GM13977 (cell line): Measurements from ENCODE around the gene DCXR.

Experiments used
- DNase-seq: peaks from one replicate; pipeline ENCODE4 v3.0.0; 2012; ENCODE audit warnings: low spot score
- in situ Hi-C: fragments of 300-500 bp; cut with MboI; formaldehyde crosslinking; loops from one replicate; pipeline ENCODE4 v1.12.0; 2022; ENCODE audit warnings: low sequenced_read_pairs, low pct_unique_long_range_greater_than_20kb, mixed read lengths, inconsistent platforms; ENCODE audit not compliant: unreplicated experiment
- TF ChIP-seq, protein P1 (sequence below): IDR thresholded peaks from 2 replicates; pipeline ENCODE4 v1.5.1; 2012; ENCODE audit warnings: mild to moderate bottlenecking, control low read depth; ENCODE audit not compliant: insufficient read depth; ENCODE audit errors: extremely low read depth, missing control alignments

Gene DCXR

DNA sequence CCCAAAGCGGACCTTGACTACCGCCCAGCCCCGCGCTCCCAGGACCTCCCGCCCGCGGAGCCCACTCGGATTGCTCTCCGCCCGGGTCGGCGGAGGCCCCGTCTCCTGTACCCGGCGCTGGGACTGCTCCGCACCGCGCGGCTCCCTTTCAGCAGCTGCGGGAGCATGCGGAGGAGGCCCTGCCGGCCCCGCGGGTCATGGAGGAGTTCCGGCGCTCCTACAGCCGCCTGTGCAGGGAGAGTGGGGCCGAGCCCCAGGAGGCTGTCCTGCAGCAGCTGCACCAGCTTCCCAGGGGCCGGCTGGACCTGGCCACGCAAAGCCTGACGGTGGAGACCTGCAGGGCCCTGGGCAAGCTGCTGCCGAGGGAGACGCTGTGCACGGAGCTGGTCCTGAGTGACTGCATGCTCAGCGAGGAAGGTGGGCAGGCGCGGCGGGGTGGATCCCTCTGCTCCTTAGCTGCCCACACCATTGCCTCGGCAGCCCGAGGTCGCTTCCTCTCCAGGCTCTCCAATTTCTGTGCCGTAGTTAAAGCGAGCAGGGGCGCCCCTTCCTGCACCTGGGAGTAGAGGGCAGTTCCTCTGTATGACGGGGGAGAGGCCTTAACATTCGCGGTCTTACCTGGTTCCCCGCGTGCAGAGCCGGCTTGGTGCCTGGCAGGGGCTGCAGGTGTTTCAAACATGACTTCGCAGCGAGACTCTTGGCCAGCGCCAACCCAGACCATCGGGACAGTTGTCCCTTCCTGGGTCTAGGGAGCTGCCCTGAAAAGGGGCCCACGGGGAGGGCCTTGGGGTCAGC, 13.9 kb downstream of the DCXR start:
- TF ChIP-seq, protein P1, sequence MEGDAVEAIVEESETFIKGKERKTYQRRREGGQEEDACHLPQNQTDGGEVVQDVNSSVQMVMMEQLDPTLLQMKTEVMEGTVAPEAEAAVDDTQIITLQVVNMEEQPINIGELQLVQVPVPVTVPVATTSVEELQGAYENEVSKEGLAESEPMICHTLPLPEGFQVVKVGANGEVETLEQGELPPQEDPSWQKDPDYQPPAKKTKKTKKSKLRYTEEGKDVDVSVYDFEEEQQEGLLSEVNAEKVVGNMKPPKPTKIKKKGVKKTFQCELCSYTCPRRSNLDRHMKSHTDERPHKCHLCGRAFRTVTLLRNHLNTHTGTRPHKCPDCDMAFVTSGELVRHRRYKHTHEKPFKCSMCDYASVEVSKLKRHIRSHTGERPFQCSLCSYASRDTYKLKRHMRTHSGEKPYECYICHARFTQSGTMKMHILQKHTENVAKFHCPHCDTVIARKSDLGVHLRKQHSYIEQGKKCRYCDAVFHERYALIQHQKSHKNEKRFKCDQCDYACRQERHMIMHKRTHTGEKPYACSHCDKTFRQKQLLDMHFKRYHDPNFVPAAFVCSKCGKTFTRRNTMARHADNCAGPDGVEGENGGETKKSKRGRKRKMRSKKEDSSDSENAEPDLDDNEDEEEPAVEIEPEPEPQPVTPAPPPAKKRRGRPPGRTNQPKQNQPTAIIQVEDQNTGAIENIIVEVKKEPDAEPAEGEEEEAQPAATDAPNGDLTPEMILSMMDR: no peak
- DNase-seq: peak; percentile 68
- in situ Hi-C loops: no loop called here

DNA sequence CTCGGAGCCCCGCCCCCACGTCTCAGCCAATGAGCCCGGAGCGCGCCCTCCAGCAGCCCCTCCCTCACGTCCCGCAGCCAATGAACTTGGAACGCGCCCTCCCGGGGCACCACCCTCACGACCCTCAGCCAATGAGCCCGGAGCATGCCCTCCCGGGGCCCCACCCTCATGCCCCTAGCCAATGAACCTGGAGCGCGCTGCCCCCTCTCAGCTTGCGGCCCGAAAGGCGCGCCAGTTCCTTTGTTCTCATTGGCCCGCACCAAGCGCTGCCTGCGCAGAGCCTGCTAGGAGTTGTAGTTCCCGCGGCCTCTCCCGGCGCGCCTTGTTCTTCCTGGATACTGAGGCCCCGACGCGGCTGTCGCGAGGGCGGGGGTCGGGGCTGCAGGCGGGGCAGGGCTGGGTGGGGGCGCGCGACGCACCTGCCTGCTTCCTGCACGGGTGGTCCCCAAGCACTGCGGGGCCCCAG, 14.5 kb downstream of the DCXR start, which contains the start of gene LRRC45:
Gene LRRC45, plus strand, starts transcription at position 325 of the 466 bp plus-strand sequence. CDS start 339 bp downstream, outside the sequence.
- TF ChIP-seq, protein P1: no peak
- in situ Hi-C loops: no loop called here
- DNase-seq: peak; percentile 100

GRCh38 chr17:82022310-82022980, 15.1 kb downstream of the DCXR start, which contains the start of gene CENPX:
CENPX (minus strand) TSS chr17:82022878; CDS start chr17:82022861, 17 bp downstream.
- TF ChIP-seq, protein P1: no peak
- in situ Hi-C loops: no loop called here
- DNase-seq: no peak

GRCh38 chr17:82021900-82022309, 15.6 kb downstream of the DCXR start:
- TF ChIP-seq, protein P1: no peak
- no peak for DNase-seq
- in situ Hi-C loops: no loop called here

DNA sequence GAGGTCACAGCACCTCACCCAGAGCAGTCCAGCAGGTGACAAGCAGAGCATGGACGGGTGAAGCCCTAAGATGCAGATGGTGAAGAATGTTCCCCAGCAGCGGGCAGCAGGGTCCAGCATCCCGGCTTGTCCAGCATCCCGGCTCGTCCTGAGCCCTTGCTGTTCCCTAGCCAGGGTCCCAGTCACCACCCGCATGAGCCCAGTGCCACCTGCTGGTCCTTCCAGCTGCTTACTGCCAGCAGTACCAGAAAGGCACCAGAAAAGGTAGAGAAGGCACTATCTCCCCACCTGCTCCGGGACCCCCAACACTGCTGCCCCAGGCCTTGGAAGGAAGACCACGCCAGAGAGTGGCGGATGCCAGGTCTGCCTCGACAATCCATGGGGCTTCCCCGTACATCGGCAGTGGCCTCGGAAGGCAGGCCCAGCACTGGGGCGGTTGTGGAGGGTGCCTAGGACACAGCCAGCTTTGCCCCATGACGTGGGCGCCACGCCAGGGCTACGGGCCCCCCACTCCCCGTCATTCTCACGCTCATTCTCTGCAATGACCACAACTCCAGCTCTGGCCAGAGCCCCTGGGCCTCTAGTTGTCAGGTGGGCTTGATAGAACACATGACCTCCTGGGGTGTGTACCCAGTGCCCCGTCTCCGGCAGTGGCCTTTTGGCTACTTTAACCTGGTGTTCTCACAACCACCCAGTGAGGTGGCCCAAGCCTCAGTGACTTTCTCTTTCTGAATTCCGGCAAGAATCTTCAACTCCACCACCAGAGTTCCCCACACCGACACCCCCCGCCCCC, 16.2 kb downstream of the DCXR start:
- DNase-seq: peak; percentile 69
- TF ChIP-seq, protein P1: peak; percentile 66
- in situ Hi-C loops: no loop called here

- in situ Hi-C loops: no loop called here
- TF ChIP-seq, protein P1: no peak
- DNase-seq: no peak
Measured at GRCh38 chr17:82020572-82021106, 16.9 kb downstream of the DCXR start.
